ENCODE measurements around the gene TNPO3.

Gene TNPO3

GRCh38 chr7:129054438-129055293 is at the start of gene TNPO3:
Gene TNPO3, minus strand, starts transcription at chr7:129055111. Its CDS starts 341 bp downstream, at chr7:129054770.
- DNase-seq (ENCODE audit: low spot score): peak; percentile 93

GRCh38 chr7:129103561-129104324 is 48.8 kb upstream of the TNPO3 start:
- DNase-seq (ENCODE audit: low spot score): no peak

- DNase-seq (ENCODE audit: low spot score): no peak
Observed at GRCh38 chr7:129101746-129102145, 46.8 kb upstream of the TNPO3 start.

- DNase-seq (ENCODE audit: low spot score): no peak
Observed at GRCh38 chr7:129100827-129101166, 45.9 kb upstream of the TNPO3 start.

GRCh38 chr7:129098409-129099084 is 43.6 kb upstream of the TNPO3 start:
- DNase-seq (ENCODE audit: low spot score): no peak

GRCh38 chr7:129095258-129095657 is 40.3 kb upstream of the TNPO3 start:
- no peak for DNase-seq (ENCODE audit: low spot score)

- DNase-seq (ENCODE audit: low spot score): no peak
Observed at GRCh38 chr7:129094501-129094900, 39.6 kb upstream of the TNPO3 start.

- DNase-seq (ENCODE audit: low spot score): no peak
Observed at GRCh38 chr7:129093867-129094456, 39.1 kb upstream of the TNPO3 start.

GRCh38 chr7:129091484-129092002 is 36.6 kb upstream of the TNPO3 start:
- DNase-seq (ENCODE audit: low spot score): peak; percentile 80

GRCh38 chr7:129090300-129090907 is 35.5 kb upstream of the TNPO3 start:
- DNase-seq (ENCODE audit: low spot score): no peak

- DNase-seq (ENCODE audit: low spot score): no peak
Observed at GRCh38 chr7:129089521-129090212, 34.8 kb upstream of the TNPO3 start.

GRCh38 chr7:129084801-129085551 is 30.1 kb upstream of the TNPO3 start:
- no peak for DNase-seq (ENCODE audit: low spot score)

GRCh38 chr7:129083525-129083924 is 28.6 kb upstream of the TNPO3 start:
- no peak for DNase-seq (ENCODE audit: low spot score)

GRCh38 chr7:129078455-129078854 is 23.5 kb upstream of the TNPO3 start:
- no peak for DNase-seq (ENCODE audit: low spot score)

- no peak for DNase-seq (ENCODE audit: low spot score)
Observed at GRCh38 chr7:129076886-129077285, 22.0 kb upstream of the TNPO3 start.

- no peak for DNase-seq (ENCODE audit: low spot score)
Observed at GRCh38 chr7:129074994-129075393, 20.1 kb upstream of the TNPO3 start.

GRCh38 chr7:129074361-129074871 is 19.5 kb upstream of the TNPO3 start:
- no peak for DNase-seq (ENCODE audit: low spot score)

GRCh38 chr7:129073738-129074137 is 18.8 kb upstream of the TNPO3 start:
- no peak for DNase-seq (ENCODE audit: low spot score)

GRCh38 chr7:129073204-129073603 is 18.3 kb upstream of the TNPO3 start:
- no peak for DNase-seq (ENCODE audit: low spot score)

- no peak for DNase-seq (ENCODE audit: low spot score)
Observed at GRCh38 chr7:129072479-129073011, 17.6 kb upstream of the TNPO3 start.

Measured in AG08396 (cell line).